SK-N-SH (cell line): ENCODE results near the gene KRTAP10-1.

Experiments used
- CTCF ChIP-seq: fragments of 200-600 bp; sonication (generic); IDR thresholded peaks from 2 replicates; pipeline ENCODE4 v1.6.1; 2017; ENCODE audit warnings: antibody characterized with exemption, mild to moderate bottlenecking, moderate library complexity
- EZH2phosphoT487 ChIP-seq: fragments of 200-600 bp; sonication (generic); IDR thresholded peaks from 2 replicates; pipeline ENCODE4 v1.6.1; 2017; ENCODE audit warnings: low read depth, mixed run types, mild to moderate bottlenecking, antibody characterized with exemption, moderate library complexity, borderline replicate concordance
- GATA2 ChIP-seq: sonication (generic); formaldehyde crosslinking; IDR thresholded peaks from 2 replicates; pipeline ENCODE4 v1.5.0; 2020; ENCODE audit warnings: mild to moderate bottlenecking, missing genetic modification reagents

- no peak for TF ChIP-seq CTCF
- no peak for TF ChIP-seq GATA2 (CRISPR knock-in tag)
- TF ChIP-seq EZH2phosphoT487: no peak
Measured at GRCh38 chr21:44552681-44553080, 12.7 kb upstream of the KRTAP10-1 start.
